C4-2B (cell line): Measurements from ENCODE around the gene LPP.

Source experiments
- ZFX ChIP-seq: fragments of 450-650 bp; IDR thresholded peaks from 2 replicates; pipeline ENCODE4 v1.6.1; 2017
- TF ChIP-seq, protein P1 (sequence below): fragments of 450-650 bp; conservative IDR thresholded peaks from 2 replicates; pipeline ENCODE4 v1.5.1; 2017; ENCODE audit warnings: mild to moderate bottlenecking

DNA sequence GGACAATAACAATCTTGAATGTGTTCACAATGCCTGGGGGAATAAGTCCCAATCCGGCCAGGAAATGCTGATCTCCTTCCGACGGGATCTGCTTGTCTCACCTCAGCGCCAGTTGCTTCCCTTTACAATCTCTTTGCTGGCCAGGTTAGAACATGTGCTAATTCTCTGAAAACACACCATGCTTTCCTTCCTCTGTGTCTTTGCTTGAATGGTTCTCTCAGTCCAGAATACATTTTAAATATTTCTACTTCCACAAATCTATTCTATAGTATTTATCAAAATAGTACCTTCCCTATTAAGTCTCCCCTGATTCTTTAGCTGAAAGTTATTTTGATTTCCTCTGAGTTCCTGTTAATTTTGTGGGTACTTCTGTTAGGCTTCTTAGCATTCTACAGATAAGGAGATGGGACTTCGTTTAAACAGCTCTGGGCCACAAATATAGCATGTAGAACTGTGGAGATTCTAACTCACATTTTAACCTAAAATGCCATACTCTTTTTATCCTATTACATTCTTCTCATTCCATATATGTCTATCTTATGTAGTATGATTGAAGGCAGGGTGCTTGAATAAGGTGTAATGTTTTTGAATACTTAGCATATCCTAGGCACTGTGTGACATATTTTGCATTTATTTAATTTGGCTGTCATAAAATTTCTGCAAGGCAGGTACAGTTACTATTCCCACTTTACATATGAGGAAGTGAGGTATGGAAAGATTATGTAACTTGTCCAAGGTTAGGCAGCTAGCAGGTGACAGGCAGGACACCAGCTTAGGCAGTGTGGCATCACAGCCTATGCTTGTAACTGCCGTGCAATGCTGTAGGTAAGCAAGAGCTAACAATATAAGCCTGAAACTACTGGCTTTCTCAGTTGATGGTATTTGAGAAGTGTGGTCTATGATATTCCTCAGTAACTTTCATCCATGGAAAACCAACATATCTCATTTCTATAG lies 299.8 kb downstream of the LPP start:
- TF ChIP-seq, protein P1, sequence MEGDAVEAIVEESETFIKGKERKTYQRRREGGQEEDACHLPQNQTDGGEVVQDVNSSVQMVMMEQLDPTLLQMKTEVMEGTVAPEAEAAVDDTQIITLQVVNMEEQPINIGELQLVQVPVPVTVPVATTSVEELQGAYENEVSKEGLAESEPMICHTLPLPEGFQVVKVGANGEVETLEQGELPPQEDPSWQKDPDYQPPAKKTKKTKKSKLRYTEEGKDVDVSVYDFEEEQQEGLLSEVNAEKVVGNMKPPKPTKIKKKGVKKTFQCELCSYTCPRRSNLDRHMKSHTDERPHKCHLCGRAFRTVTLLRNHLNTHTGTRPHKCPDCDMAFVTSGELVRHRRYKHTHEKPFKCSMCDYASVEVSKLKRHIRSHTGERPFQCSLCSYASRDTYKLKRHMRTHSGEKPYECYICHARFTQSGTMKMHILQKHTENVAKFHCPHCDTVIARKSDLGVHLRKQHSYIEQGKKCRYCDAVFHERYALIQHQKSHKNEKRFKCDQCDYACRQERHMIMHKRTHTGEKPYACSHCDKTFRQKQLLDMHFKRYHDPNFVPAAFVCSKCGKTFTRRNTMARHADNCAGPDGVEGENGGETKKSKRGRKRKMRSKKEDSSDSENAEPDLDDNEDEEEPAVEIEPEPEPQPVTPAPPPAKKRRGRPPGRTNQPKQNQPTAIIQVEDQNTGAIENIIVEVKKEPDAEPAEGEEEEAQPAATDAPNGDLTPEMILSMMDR = no peak
- TF ChIP-seq ZFX = no peak
